ENCODE measurements around the gene GAPT.

DNA sequence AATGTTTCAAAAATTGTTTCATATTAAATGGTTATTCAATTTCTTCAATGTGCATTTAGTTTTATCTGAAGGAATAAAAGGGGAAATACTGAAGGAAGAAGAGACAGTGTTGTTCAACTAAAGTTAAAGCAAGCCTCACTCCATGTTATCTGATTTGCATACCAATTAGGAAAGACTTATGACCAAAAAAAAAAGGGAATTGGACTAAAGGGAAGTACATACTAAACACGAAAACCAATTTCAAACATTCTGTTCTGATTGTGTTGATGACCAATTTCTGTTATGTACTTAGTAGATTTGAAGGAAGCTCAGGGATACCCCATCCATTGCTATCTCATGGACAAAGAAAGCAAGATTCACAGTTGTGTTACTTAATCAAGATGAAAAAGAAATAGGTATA, 4.9 kb upstream of the GAPT start:
- TF ChIP-seq CTCF (IDR thresholded peaks at IDR 0.05; ENCODE audit: insufficient read depth, low read length, poor library complexity, severe bottlenecking) (no peak), EZH2phosphoT487 (conservative IDR thresholded peaks at IDR 0.05; ENCODE audit: low read length) (no peak)
